ENCODE results near the gene HOXB3.

DNA sequence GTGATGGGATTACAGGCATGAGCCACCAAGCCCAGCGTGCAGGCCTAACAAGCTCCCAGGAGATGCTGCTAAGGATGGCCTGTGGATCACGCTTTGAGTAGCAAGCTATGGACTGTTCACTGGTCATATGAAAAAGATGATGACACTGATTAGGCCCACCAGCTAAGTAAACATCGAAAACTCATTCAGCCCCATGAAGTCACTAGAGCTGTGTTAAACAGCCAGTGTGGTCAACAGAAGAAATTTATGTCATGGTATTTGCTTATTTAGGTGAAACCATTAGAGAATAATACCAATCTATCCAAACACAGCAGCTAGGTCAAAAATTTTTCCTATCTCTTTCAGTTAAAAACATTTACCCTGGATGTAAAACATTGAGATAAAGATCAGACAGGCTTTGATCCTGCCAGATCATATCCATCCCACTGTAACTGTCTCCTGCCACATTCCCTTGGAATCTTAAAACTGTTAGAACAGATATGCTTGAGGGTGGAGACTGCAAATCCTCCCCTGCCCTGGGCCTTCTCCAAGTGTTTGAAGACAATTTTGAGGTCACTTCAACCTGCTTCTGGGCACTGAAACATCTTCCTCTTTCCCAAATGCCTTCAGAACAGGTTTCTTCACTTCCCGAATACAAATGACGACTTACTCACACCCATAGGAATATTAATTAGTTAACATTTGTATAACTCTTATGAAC is 90.2 kb downstream of the HOXB3 start:
- TF ChIP-seq, protein P1, sequence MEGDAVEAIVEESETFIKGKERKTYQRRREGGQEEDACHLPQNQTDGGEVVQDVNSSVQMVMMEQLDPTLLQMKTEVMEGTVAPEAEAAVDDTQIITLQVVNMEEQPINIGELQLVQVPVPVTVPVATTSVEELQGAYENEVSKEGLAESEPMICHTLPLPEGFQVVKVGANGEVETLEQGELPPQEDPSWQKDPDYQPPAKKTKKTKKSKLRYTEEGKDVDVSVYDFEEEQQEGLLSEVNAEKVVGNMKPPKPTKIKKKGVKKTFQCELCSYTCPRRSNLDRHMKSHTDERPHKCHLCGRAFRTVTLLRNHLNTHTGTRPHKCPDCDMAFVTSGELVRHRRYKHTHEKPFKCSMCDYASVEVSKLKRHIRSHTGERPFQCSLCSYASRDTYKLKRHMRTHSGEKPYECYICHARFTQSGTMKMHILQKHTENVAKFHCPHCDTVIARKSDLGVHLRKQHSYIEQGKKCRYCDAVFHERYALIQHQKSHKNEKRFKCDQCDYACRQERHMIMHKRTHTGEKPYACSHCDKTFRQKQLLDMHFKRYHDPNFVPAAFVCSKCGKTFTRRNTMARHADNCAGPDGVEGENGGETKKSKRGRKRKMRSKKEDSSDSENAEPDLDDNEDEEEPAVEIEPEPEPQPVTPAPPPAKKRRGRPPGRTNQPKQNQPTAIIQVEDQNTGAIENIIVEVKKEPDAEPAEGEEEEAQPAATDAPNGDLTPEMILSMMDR (IDR thresholded peaks at IDR 0.05; ENCODE audit: insufficient read depth, low read depth, low read length): no peak
- TF ChIP-seq EZH2 (IDR thresholded peaks at IDR 0.05; ENCODE audit: insufficient read depth, low read length): no peak

Data from astrocyte (in vitro differentiated cells and primary cell).